Fibroblast of lung (primary cell): ENCODE measurements around the gene VRK2. TPM values are rescaled to one million over a fixed set of nuclear protein-coding genes. Genes with fewer than 3 reads are reported as not detected.
"Not testable (repeated sequence)": the region's sequence is repeated elsewhere in the genome, so short reads cannot be mapped to it uniquely, and the experiment has no call there.

Experiments used
- DNase-seq, 2 donors: peaks; one replicate each; pipeline versions ENCODE4 v3.0.0 to v3.0.0-alpha.2; 2010; ENCODE audit warnings: low read depth in 2 of 2
- H2AFZ ChIP-seq: 2 replicates; pipeline ENCODE4 v1.5.1; 2012; ENCODE audit warnings: low read length, control low read depth, inconsistent platforms
- H3K27ac ChIP-seq: 2 replicates; pipeline ENCODE4 v1.5.1; 2011; ENCODE audit warnings: low read length, control low read depth; ENCODE audit not compliant: insufficient read depth
- H3K27me3 ChIP-seq: 2 replicates; pipeline ENCODE4 v1.5.1; 2011; ENCODE audit warnings: mild to moderate bottlenecking, low read length; ENCODE audit not compliant: control insufficient read depth, insufficient read depth
- H3K36me3 ChIP-seq: 2 replicates; pipeline ENCODE4 v1.5.1; 2011; ENCODE audit warnings: low read length; ENCODE audit not compliant: control insufficient read depth, insufficient read depth
- H3K4me1 ChIP-seq: 2 replicates; pipeline ENCODE4 v1.5.1; 2011; ENCODE audit warnings: low read length; ENCODE audit not compliant: control insufficient read depth, insufficient read depth; ENCODE audit errors: extremely low read depth
- H3K4me2 ChIP-seq: 2 replicates; pipeline ENCODE4 v1.5.1; 2011; ENCODE audit warnings: low read length, control low read depth; ENCODE audit not compliant: insufficient read depth; ENCODE audit errors: extremely low read depth
- H3K4me3 ChIP-seq, 4 experiments: fragments of 200-600 bp in 1 of 4; sonication (generic) in 1 of 4; replicated peaks in 1 of 4; 2 replicates each; pipeline ENCODE4 v1.5.1; 2011 to 2016; ENCODE audit warnings: low read length in 4 of 4, low read depth in 3 of 4, mild to moderate bottlenecking in 3 of 4, control low read depth in 2 of 4, inconsistent platforms in 1 of 4, mixed read lengths in 1 of 4; ENCODE audit not compliant: insufficient read depth in 1 of 4; ENCODE audit errors: control extremely low read depth in 1 of 4
- H3K79me2 ChIP-seq: 2 replicates; pipeline ENCODE4 v1.5.1; 2012; ENCODE audit warnings: mild to moderate bottlenecking, low read length, inconsistent platforms; ENCODE audit not compliant: control insufficient read depth, insufficient read depth
- H3K9ac ChIP-seq: 2 replicates; pipeline ENCODE4 v1.5.1; 2011; ENCODE audit warnings: mild to moderate bottlenecking, low read length, control low read depth; ENCODE audit not compliant: insufficient read depth
- H3K9me3 ChIP-seq: 2 replicates; pipeline ENCODE4 v1.5.1; 2012; ENCODE audit warnings: low read depth, low read length; ENCODE audit not compliant: control insufficient read depth, insufficient read depth
- H4K20me1 ChIP-seq: 2 replicates; pipeline ENCODE4 v1.5.1; 2011; ENCODE audit warnings: low read length; ENCODE audit not compliant: control insufficient read depth, insufficient read depth; ENCODE audit errors: extremely low read depth
- CTCF ChIP-seq, 2 donors: IDR thresholded peaks in 1 of 2; conservative IDR thresholded peaks in 1 of 2; 1 replicate in 1 of 2; 2 replicates in 1 of 2; pipeline ENCODE4 v1.5.1; 2011 to 2012; ENCODE audit warnings: low read length in 2 of 2, control low read depth in 1 of 2, inconsistent platforms in 1 of 2, low read depth in 1 of 2, mild to moderate bottlenecking in 1 of 2
- EZH2 ChIP-seq: IDR thresholded peaks from 2 replicates; pipeline ENCODE4 v1.5.1; 2012; ENCODE audit warnings: low read length, control low read depth, mild to moderate bottlenecking; ENCODE audit errors: missing control alignments
- polyA plus RNA-seq, 2 donors: library from polyadenylated mRNA; depleted of rRNA in 1 of 2; stranded (reverse) in 1 of 2; unstranded in 1 of 2; fragments of >200 nt; gene quantifications; 2 replicates each; pipeline ENCODE4 v1.2.1, GENCODE V29; 2011 to 2012; ENCODE audit warnings: missing spikeins in 1 of 2
- total RNA-seq: library from RNA; depleted of rRNA; stranded (reverse); fragments of >200 nt; gene quantifications from 2 replicates; pipeline ENCODE4 v1.2.1, GENCODE V29; 2014

Gene VRK2
- total and polyA plus RNA-seq, 2 donors (not counting 1 experiment from before 2014, with no cell fraction given): 23.8 to 24.3 TPM

GRCh38 chr2:58137856-58138255 lies 91.2 kb downstream of the VRK2 start:
- H3K4me2 ChIP-seq: no peak overlapping the region
- H4K20me1 ChIP-seq: no peaks in the 10 kb centered on the region
- no peak overlapping the region for H3K27ac ChIP-seq
- no peak for TF ChIP-seq EZH2
- no peak for TF ChIP-seq CTCF (conservative IDR thresholded peaks at IDR 0.05 in 1 of 2, IDR thresholded peaks at IDR 0.05 in 1 of 2; ENCODE audit: low read depth in 1 of 2, low read length in 2 of 2)
- H2AFZ ChIP-seq: no peak overlapping the region
- peak in 1 of 2 donors; percentile 48 for DNase-seq
- no peaks in the 10 kb centered on the region for H3K9me3 ChIP-seq
- H3K4me1 ChIP-seq: peaks cover 9% of the 10 kb centered on the region
- no peaks in the 10 kb centered on the region for H3K36me3 ChIP-seq
- H3K27me3 ChIP-seq: no peaks in the 10 kb centered on the region
- no peak overlapping the region for H3K4me3 ChIP-seq
- no peak overlapping the region for H3K9ac ChIP-seq
- H3K79me2 ChIP-seq: no peaks in the 10 kb centered on the region

- Histone ChIP-seq H3K36me3 (no peaks in the 10 kb centered on the region), H4K20me1 (no peaks in the 10 kb centered on the region), H3K4me2 (no peak overlapping the region), H3K4me1 (peaks cover 9% of the 10 kb centered on the region), H3K9ac (no peak overlapping the region), H3K27me3 (no peaks in the 10 kb centered on the region), H3K4me3 (no peak overlapping the region), H3K27ac (no peak overlapping the region), H3K79me2 (no peaks in the 10 kb centered on the region), H3K9me3 (no peaks in the 10 kb centered on the region), H2AFZ (no peak overlapping the region)
- TF ChIP-seq CTCF (conservative IDR thresholded peaks at IDR 0.05 in 1 of 2, IDR thresholded peaks at IDR 0.05 in 1 of 2; ENCODE audit: low read depth in 1 of 2, low read length in 2 of 2) (no peak), EZH2 (no peak)
- DNase-seq: no peak
Observed at GRCh38 chr2:58138396-58139030, 91.9 kb downstream of the VRK2 start.

- H3K9ac ChIP-seq: no peak overlapping the region
- H3K79me2 ChIP-seq: no peaks in the 10 kb centered on the region
- H3K36me3 ChIP-seq: no peaks in the 10 kb centered on the region
- H4K20me1 ChIP-seq: no peaks in the 10 kb centered on the region
- no peaks in the 10 kb centered on the region for H3K9me3 ChIP-seq
- peaks cover 9% of the 10 kb centered on the region for H3K4me1 ChIP-seq
- no peak overlapping the region for H3K4me3 ChIP-seq
- no peaks in the 10 kb centered on the region for H3K27me3 ChIP-seq
- no peak overlapping the region for H2AFZ ChIP-seq
- TF ChIP-seq EZH2: no peak
- TF ChIP-seq CTCF (conservative IDR thresholded peaks at IDR 0.05 in 1 of 2, IDR thresholded peaks at IDR 0.05 in 1 of 2; ENCODE audit: low read depth in 1 of 2, low read length in 2 of 2): no peak
- H3K4me2 ChIP-seq: no peak overlapping the region
- no peak overlapping the region for H3K27ac ChIP-seq
- peak; percentile 56 to 76 for DNase-seq
Observed at GRCh38 chr2:58140508-58141072, 94.0 kb downstream of the VRK2 start.

GRCh38 chr2:58145769-58146168 lies 99.2 kb downstream of the VRK2 start:
- H3K4me3 ChIP-seq, H2AFZ ChIP-seq, H3K27ac ChIP-seq, H3K79me2 ChIP-seq, H3K4me1 ChIP-seq, H3K9me3 ChIP-seq, DNase-seq, H3K36me3 ChIP-seq, H3K9ac ChIP-seq, H4K20me1 ChIP-seq, H3K4me2 ChIP-seq, H3K27me3 ChIP-seq: not testable (repeated sequence)
